Lower leg skin (tissue), 3 donors: Measurements from ENCODE around the gene DLGAP1.

Source experiments
- POLR2A ChIP-seq, 2 donors: fragments of 450-650 bp; IDR thresholded peaks; one replicate each; pipeline ENCODE4 v1.6.1; 2016 to 2017; ENCODE audit warnings: antibody characterized with exemption in 2 of 2, mild to moderate bottlenecking in 1 of 2, moderate library complexity in 1 of 2
- TF ChIP-seq, protein P1 (sequence below), 3 donors: fragments of 450-650 bp; IDR thresholded peaks; one replicate each; pipeline ENCODE4 v1.5.1; 2016; ENCODE audit warnings: antibody characterized with exemption in 3 of 3, mild to moderate bottlenecking in 3 of 3, moderate library complexity in 2 of 3

DNA sequence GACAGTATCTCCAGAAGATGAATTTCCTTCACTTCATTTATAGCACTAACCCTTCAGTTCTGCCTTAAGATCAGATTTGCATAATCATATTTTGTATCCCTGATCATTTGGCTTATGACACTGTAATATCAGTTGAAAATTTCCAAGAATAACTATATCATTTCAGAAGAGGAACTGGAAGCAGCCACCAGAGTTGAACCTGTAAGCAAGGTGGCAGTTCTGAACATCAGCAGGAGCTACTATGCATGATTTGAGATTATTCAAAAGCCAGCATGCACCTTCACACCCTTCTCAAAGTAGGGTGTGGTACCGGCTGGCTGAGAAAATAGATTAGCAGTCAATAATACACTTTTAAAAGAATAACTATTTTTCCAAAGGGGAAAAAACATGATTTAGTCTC is 328.2 kb downstream of the DLGAP1 start:
- TF ChIP-seq, protein P1, sequence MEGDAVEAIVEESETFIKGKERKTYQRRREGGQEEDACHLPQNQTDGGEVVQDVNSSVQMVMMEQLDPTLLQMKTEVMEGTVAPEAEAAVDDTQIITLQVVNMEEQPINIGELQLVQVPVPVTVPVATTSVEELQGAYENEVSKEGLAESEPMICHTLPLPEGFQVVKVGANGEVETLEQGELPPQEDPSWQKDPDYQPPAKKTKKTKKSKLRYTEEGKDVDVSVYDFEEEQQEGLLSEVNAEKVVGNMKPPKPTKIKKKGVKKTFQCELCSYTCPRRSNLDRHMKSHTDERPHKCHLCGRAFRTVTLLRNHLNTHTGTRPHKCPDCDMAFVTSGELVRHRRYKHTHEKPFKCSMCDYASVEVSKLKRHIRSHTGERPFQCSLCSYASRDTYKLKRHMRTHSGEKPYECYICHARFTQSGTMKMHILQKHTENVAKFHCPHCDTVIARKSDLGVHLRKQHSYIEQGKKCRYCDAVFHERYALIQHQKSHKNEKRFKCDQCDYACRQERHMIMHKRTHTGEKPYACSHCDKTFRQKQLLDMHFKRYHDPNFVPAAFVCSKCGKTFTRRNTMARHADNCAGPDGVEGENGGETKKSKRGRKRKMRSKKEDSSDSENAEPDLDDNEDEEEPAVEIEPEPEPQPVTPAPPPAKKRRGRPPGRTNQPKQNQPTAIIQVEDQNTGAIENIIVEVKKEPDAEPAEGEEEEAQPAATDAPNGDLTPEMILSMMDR (IDR thresholded peaks at IDR 0.05), result no peak
- TF ChIP-seq POLR2A (IDR thresholded peaks at IDR 0.05), result no peak
